HG03442 (cell line): ENCODE measurements around the gene ITSN1.
"Not testable (repeated sequence)": the region's sequence is repeated elsewhere in the genome, so short reads cannot be mapped to it uniquely, and the experiment has no call there.

Experiments
- ATAC-seq: cut with Tn5 transposase; IDR thresholded peaks from one replicate; pipeline ENCODE4 v1.9.1; 2021; ENCODE audit warnings: mild to moderate bottlenecking, moderate library complexity; ENCODE audit not compliant: unreplicated experiment

The ITSN1 gene

DNA sequence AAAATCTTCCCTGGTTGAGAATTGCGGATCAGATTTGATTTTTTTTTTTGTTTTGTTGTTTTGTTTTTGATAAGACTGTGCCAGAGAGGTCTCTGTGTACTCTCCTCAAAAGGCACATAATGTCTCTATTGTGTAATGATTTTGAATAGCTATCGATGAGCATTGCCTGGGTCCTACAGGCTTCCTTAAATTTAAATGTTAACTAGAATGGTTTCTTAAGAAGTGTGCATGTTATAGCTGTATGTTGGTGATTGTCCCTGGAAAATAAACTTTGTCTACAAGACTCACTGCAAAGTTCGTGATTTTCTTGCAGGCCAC is 121.2 kb downstream of the ITSN1 start:
- no peak for ATAC-seq

GRCh38 chr21:33767236-33767635 is 124.9 kb downstream of the ITSN1 start:
- no peak for ATAC-seq

DNA sequence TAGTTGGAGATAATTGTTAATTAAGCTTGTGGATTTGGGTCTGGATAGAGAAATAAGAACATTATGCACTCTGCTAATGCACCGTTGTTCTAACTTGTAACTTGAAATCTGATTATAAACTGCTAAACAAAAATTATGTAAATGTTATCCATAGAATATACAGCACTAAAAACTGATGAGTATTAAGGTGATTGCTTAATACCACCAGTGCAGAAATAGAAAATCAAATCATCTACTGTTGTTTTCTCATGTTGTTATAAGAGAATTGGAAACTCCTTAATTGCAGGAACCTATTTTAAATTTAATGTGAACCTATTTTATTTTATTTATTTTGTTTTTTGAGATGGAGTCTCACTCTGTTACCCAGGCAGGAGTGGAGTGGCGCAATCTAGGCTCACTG is 125.7 kb downstream of the ITSN1 start:
- no peak for ATAC-seq

- no peak for ATAC-seq
These were observed 126.8 kb downstream of the ITSN1 start for GRCh38 chr21:33769057-33769456.

DNA sequence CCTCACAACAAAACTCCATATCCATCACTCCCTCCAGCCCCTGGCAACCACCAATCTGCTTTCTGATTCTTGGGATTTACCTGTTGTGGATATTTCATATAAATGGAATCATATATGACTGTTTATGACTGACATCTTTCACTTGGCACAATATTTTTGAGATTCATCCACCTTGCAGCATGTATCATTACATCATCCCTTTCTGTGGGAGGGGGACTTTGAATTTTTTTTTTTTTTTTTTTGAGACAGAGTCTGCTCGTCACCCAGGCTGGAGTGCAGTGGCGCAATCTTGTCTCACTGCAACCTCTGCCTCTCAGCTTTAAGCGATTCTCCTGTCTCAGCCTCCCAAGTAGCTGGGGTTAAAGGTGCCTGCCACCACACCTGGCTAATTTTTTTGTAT is 128.2 kb downstream of the ITSN1 start:
- ATAC-seq: no peak

DNA sequence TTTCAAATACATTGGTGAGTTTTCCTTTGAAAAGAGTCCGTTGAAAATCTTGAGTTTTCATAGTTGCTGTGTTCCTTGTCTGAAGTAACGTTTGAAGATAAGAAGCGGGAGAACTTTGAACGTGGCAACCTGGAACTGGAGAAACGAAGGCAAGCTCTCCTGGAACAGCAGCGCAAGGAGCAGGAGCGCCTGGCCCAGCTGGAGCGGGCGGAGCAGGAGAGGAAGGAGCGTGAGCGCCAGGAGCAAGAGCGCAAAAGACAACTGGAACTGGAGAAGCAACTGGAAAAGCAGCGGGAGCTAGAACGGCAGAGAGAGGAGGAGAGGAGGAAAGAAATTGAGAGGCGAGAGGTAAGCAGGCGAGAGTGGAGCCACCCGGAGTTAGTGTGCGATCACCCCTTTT is 129.7 kb downstream of the ITSN1 start:
- ATAC-seq: no peak

- ATAC-seq: no peak
These were observed 132.2 kb downstream of the ITSN1 start for GRCh38 chr21:33774551-33774950.

- ATAC-seq: no peak
These were observed 133.0 kb downstream of the ITSN1 start for GRCh38 chr21:33775100-33775828.

GRCh38 chr21:33780631-33781030 is 138.3 kb downstream of the ITSN1 start:
- no peak for ATAC-seq

- no peak for ATAC-seq
These were observed 138.8 kb downstream of the ITSN1 start for GRCh38 chr21:33781121-33781520.

DNA sequence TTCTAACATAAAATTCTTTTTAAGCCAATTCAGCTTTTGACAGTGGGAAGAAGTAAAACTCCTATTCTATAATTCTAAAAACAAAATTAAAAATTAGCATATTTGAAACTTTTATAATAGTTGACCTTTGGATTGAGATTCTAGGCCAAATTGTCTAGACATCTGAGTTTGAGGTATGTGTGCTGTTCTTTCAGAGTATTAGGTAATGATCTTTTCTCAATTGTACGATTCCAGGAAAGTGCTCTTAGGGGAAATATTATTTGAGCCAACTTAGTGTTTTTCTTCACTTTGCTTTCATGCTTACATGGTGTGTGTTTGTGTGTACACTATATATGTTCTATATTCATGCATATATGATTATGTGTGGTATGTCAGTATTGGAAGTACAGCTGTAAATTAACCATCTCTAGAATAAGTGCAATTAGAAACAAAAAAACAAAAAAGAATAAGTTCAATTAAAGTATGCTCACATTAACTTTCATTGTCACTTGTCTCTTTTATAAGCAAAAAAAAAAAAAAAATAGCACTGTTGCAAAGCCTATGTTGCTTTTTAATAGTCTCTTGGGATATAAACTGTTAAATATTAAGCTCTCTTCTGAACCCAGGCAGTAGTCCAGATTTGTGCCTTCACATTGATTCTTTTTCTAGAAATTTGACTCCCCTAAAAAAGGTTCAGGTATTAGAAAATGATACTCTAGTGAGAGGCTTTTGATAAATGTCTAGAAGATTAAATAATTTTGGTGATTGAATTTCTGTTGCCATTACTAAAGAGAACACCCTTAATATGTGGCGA is 141.1 kb downstream of the ITSN1 start:
- no peak for ATAC-seq

- ATAC-seq: no peak
These were observed 145.1 kb downstream of the ITSN1 start for GRCh38 chr21:33787431-33787830.

GRCh38 chr21:33788438-33788837 is 146.1 kb downstream of the ITSN1 start:
- not testable (repeated sequence) for ATAC-seq

- ATAC-seq: no peak
These were observed 147.4 kb downstream of the ITSN1 start for GRCh38 chr21:33789697-33790096.

DNA sequence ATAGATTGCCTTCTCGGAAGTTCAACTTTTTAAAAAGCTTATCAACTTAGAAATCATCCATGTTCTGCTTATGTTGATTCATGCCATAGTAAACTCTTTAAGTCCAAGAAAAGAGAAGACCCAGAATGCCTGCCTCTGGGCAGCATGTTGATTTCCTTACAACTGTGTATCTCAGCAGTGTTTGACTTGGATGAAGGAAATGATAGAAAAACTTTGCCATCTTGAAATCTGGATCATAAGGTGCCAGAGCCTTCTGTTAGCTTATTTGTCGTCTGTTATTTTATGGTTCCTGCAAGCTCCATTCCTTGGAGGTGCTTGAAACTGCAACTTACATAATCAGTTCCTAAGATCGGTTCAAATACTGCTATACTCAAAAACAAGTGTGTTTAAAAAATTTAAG is 148.8 kb downstream of the ITSN1 start:
- ATAC-seq: no peak

DNA sequence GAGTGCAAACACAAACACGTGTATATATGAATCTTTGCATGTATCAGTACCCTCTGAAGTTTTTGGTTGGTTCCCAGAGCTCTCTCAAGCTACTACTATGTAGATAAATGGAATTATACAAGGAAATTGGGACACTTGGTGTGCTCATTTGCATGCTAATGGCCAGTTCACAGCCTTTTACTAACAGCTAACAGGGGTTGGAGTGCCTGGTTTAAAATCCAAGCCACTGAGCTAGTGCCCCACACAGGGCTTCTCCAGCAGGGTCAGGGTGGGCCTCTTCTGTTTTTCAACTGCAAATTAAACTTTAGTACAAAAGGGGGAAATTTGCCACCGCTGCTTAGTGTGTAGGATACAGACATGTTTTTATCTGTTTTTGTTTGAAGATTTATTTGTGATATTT is 152.3 kb downstream of the ITSN1 start:
- no peak for ATAC-seq

DNA sequence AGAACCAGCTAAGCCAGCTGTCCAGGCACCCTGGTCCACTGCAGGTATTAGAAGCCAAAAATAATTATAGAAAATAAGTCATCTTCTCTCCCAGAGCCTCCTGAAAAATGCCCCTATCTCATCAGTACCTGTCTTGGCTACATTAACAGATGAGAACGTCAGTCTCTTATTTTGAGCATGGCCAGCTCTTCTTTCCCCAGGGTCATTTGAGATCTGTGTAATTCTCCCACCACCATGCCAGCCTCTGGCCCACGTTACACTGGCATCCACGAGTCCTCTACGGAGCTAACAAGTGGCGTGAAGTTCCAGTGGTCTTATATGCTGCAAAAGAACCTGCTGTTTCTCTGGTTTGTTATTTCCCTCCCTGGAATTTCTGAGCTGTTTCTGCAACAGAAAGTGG is 155.3 kb downstream of the ITSN1 start:
- no peak for ATAC-seq

DNA sequence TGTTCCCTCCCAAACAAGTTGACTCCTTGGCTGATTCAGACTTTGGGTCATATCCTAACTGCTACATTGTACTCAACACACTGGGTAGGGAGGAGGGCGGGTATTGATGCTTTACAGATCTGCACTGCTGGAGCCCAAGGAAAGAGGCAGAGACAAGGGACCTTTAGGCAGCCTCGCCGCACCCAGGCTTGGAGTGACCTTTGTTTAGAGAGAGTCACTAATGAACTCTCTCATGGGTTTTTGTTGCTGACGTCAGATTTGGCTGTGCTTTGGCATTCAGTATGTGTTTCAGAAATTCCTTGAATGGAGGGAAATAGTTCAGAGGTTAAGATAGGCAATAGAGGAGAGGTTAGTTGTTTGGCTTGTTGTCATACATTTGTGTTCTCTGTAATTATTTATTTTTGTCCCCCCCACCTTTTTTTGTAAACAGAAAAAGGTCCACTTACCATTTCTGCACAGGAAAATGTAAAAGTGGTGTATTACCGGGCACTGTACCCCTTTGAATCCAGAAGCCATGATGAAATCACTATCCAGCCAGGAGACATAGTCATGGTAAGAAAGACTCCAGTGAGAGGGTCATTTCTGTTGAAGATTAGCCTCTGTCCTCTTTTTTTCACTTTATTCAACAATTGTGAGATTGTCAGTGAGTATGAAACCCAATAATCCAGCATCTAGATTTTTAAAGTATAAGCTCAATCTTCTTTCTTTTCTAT is 157.2 kb downstream of the ITSN1 start:
- no peak for ATAC-seq

DNA sequence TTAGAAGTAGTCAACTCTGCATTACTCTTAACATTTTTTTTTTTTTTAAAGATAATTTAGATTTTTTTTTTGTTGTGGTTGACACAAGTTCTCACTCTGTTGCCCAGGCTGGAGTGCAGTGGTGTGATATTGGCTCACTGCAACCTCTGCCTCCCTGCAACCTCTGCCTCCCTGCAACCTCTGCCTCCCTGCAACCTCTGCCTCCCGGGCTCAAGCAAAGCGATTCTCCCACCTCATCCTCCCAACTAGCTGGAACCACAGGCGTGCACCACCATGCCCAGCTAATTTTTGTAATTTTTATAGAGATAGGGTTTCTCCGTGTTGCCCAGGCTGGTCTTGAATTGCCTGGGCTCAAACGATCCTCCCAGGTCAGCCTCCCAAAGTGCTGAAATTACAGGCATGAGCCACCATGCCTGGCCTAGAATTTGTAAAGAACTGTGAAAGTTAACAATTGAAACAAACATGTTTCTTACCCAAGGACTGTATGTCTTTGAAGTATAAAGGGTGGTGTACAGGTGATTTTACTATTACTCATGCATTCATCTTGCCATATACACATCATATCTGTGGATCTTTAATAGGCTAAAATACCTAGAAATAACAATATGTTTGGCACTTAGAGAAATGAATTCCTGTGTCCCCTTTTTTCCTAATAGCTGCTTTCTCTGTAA is 158.6 kb downstream of the ITSN1 start:
- no peak for ATAC-seq

DNA sequence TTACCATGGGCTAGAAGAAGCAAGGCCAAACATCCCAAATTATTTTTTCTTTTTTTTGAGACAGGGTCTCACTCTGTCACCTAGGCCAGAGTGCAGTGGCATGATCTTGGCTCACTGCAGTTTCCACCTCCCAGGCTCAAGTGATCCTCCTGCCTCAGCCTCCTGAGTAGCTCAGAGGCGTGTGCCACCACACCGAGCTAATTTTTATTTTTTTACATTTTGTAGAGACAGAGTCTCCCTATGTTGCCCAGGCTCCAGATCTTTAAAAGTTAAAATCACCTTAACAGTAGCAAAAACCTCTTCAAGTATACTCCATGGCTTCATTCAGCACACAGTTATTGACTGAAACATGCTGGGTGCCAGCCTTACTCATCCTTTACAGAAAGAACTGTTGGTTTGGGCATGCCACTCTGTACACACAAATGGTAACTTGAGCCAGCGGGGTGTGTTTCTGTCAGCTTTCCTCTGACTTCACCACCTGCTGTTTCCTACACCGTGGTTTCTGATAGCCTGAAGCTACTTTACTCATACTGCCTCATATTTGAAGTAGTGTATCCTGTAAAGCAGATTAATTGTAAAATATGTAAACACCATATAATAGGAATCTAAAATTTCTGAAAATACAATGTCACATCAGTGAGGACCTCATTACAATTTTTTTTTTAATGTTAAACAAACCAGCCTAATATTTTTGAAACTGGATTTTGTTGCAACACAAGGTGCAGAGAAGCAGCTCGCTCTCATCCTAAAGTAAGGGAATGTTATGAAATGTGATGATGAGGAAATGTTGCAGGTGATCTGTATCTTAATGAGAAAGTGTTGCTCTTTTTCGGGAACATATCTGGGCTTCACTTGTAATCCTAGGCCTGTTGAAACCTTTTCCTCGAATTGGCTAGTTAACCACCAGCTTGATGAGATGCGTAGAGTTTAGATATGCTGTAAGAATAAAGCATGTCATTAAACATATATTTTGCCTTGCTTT is 159.4 kb downstream of the ITSN1 start:
- ATAC-seq: no peak
